ENCODE data around the gene RPL13A.
A peak's percentile ranks its signal among the peaks of the same experiment; 100 is the strongest.

The RPL13A gene

DNA sequence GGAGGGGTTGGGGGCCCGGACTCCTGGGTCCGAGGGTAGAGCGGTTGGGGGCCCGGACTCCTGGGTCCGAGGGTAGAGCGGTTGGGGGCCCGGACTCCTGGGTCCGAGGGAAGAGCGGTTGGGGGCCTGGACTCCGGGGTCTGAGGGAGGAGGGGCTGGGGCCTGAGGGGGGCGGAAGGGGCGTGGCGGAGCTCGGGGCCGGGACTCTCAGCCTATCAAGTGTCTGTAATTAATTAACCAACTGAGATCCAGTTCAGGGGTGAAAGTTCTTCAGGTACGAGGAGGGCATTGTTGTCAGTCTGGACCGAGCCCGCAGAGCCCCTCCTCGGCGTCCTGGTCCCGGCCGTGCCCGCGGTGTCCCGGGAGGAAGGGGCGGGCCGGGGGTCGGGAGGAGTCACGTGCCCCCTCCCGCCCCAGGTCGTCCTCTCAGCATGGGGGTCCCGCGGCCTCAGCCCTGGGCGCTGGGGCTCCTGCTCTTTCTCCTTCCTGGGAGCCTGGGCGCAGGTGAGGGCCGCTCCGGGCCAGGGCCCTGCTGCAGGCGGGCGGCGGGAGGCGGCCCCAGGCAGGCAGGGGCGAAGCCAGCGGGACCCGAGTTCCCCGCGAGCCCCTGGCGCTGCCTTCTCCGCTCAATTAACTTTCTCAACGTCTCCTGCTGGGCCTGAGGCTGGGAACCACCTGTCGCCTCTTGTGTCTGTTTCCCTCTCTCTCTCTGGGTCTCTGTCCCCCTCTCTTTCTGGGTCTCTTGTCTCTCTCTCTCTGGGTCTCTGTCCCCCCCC is 25.8 kb downstream of the RPL13A start:
- DNase-seq: peak; percentile 35

DNA sequence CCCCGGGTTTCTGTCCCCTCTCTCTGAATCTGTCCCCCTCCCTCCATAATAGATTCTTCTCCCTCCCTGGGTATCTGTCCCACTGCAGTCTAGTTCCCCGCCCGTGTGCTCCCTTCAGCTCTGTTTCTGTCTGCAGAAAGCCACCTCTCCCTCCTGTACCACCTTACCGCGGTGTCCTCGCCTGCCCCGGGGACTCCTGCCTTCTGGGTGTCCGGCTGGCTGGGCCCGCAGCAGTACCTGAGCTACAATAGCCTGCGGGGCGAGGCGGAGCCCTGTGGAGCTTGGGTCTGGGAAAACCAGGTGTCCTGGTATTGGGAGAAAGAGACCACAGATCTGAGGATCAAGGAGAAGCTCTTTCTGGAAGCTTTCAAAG is 26.3 kb downstream of the RPL13A start:
- DNase-seq: no peak

- no peak for DNase-seq
Observed at GRCh38 chr19:49514151-49514550, 26.7 kb downstream of the RPL13A start.

GRCh38 chr19:49515767-49516166 is 28.4 kb downstream of the RPL13A start:
- no peak for DNase-seq

DNA sequence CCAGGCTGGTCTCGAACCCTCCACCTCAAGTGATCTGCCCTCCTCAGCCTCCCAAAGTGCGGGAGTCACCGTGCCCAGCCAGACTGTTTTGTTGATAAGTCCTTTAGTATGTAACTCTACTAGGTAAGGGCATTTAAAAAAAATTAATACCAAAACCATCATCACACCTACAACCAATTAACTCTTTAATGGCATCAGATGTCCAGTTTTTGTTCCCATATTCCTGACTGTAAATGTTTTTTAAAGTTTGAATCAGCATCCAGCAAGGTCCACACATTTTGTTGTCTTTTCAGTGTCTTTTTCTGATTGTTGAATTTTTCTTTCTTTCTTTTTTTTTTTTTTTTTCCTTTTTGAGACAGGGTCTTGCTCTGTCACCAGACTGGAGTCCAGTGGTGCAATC is 30.6 kb downstream of the RPL13A start:
- DNase-seq: no peak

- no peak for DNase-seq
Observed at GRCh38 chr19:49520705-49521319, 33.4 kb downstream of the RPL13A start.

GRCh38 chr19:49524812-49525455 is 37.5 kb downstream of the RPL13A start:
- no peak for DNase-seq

DNA sequence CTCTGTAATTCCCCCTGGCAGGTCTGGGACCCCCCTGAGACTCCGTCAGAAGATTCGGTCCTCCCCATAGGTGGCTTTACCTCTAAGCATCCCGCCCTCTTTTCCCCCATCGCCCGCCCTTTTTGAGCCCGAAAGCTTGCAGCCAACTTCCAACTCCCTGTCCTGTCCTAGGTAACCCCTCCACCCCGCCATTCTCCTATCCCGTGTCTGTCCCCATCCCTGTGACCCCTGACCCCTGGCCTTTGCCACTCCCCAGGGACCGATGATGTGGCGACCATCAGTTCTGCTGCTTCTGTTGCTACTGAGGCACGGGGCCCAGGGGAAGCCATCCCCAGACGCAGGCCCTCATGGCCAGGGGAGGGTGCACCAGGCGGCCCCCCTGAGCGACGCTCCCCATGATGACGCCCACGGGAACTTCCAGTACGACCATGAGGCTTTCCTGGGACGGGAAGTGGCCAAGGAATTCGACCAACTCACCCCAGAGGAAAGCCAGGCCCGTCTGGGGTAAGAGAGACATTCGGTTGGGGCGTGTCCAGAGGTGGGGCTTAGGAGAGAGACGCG is 40.9 kb downstream of the RPL13A start:
- DNase-seq: no peak

- DNase-seq: no peak
Observed at GRCh38 chr19:49530708-49531107, 43.3 kb downstream of the RPL13A start.

- DNase-seq: peak; percentile 62
Observed at GRCh38 chr19:49533551-49534488, 46.4 kb downstream of the RPL13A start.

DNA sequence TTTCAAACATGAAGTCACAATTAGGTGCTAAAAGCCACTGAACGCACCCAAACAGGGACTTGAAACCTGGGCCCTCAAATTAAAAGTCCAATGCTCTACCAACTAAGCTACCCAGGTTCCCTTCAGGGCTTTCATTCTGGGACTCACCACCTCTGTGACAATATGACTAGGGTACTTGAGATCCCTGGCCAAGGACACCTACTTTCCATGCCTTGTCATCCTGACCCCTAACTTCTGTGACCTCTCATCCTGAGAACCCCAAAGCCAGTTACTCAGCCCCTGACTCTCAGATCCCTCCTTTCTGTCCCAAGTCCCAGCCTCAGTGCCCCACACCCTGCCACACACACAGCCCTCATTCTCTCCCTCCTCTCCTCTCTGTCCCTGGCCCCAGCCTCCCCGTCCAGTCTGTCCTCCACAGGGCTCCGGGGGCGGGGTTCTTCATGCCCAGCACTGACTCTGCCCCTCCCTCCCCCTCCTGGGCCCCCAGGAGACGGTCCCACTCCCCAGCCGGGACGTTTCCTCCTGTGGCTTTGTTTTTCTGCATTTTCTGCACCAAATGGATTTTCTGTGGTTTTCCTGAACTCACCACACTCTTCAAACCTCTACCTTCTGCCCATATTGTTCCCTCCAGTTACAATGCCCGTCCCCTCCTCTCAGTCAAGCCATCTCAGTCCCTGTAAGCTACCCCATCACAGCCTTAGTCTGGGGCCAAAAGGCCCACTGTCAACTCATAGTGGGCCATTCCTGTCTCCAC is 47.4 kb downstream of the RPL13A start:
- no peak for DNase-seq

- no peak for DNase-seq
Observed at GRCh38 chr19:49536921-49537462, 49.6 kb downstream of the RPL13A start.

DNA sequence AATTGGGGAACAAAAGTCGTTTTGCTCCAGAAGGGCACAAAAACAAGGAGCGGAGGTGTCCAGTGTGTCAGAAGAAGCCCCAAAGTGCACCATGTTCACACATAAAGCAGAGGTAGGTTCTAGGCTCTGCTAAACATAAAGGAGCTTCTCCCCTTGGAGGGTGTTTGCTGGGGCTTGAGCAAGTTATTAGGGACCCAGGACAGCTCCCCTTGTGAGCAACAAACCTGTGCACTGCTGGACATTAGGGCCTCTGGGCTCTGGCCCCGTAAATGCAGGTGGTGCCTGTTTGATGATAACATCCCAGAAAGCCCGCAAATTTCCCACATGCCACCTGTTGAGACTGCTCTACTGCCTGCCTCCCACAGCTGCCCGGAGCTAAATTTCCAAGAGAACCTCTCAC is 51.2 kb downstream of the RPL13A start:
- DNase-seq: no peak

DNA sequence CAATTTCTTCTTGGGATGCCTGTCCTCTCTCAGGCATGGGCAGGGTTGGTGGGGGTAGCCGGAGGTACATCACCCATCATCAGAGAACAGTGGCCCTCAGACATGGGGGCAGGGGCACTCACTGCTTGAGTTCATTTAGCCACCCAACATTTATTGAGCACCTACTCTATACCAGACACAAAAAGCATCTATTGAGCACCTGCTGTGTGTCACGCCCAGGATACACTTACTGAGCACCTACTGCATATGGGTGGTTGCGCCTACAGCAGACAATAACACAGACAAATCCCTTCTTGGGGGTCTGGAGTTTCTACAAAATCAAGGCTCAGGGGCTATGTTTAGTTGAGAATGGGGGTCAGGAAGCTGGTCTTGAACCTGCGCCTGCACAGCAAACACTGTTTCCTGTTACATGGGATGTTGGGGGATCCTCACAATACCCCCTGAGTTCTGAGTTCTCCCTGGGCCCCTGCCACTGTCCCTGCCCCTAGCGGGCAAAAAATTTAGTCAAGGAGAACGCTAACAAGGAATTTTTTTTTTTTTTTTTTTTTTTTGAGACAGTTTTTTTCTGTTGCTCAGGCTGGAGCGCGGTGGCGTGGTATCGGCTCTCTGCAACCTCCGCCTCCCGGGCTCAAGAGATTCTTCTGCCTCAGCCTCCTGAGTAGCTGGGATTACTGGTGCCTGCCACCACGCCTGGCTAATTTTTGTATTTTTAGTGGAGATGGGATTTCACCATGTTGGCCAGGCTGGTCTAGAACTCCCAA is 52.0 kb downstream of the RPL13A start:
- DNase-seq: no peak
